SK-N-SH (cell line): ENCODE results near the gene NLN. TPM values are rescaled to one million over a fixed set of nuclear protein-coding genes. Genes with fewer than 3 reads are reported as not detected.

Experiments
- CTCF ChIA-PET: fragments of 300-600, 350-600 bp; formaldehyde crosslinking; extraction: SDS; loops from one replicate; lab custom pipeline; 2021; lab: Yijun Ruan, JAX
- POLR2A ChIA-PET: fragments of 350-600 bp; sonication (Branson Sonifier 250); formaldehyde crosslinking; extraction: SDS; loops from one replicate; lab custom pipeline; 2020; ENCODE audit warnings: antibody characterized with exemption, inconsistent platforms; lab: Yijun Ruan, JAX
- DNase-seq: peaks from one replicate; pipeline ENCODE4 v3.0.0; 2012
- H2AFZ ChIP-seq: fragments of 200-600 bp; sonication (generic); 2 replicates; pipeline ENCODE4 v1.8.1; 2016; ENCODE audit warnings: antibody characterized with exemption, mild to moderate bottlenecking, low read depth
- H3F3A ChIP-seq: fragments of 200-600 bp; sonication (generic); replicated peaks from 2 replicates; pipeline ENCODE3; 2016; ENCODE audit warnings: antibody characterized with exemption, mild to moderate bottlenecking; ENCODE audit not compliant: insufficient read depth
- H3K27ac ChIP-seq, 2 experiments: fragments of 200-500 bp in 1 of 2; fragments of 200-600 bp in 1 of 2; sonication (Bioruptor generic) in 1 of 2; sonication (generic), shearing (Covaris generic) in 1 of 2; 2 replicates each; pipeline versions ENCODE4 v1.5.1 to v1.6.1; 2014 to 2016; ENCODE audit warnings: low read depth in 2 of 2, inconsistent platforms in 1 of 2, low read length in 1 of 2, mild to moderate bottlenecking in 1 of 2, mixed read lengths in 1 of 2
- H3K27me3 ChIP-seq: fragments of 200-600 bp; sonication (generic), shearing (Covaris generic); 2 replicates; pipeline ENCODE4 v1.6.1; 2016; ENCODE audit warnings: mixed run types; ENCODE audit not compliant: insufficient read depth
- H3K36me3 ChIP-seq, 2 experiments: fragments of 200-500 bp in 1 of 2; fragments of 200-600 bp in 1 of 2; sonication (Bioruptor generic) in 1 of 2; sonication (generic) in 1 of 2; replicated peaks in 1 of 2; 2 replicates each; pipeline versions ENCODE3 to v1.5.1; 2014 to 2016; ENCODE audit warnings: low read length in 1 of 2, mild to moderate bottlenecking in 1 of 2; ENCODE audit not compliant: insufficient read depth in 2 of 2, control insufficient read depth in 1 of 2
- H3K4me1 ChIP-seq, 2 experiments: fragments of 200-500 bp in 1 of 2; fragments of 200-600 bp in 1 of 2; sonication (Bioruptor generic) in 1 of 2; sonication (generic), shearing (Covaris generic) in 1 of 2; 2 replicates each; pipeline versions ENCODE4 v1.5.1 to v1.6.1; 2014 to 2016; ENCODE audit warnings: low read depth in 1 of 2, low read length in 1 of 2, mixed run types in 1 of 2; ENCODE audit not compliant: insufficient read depth in 2 of 2, control insufficient read depth in 1 of 2
- H3K4me2 ChIP-seq: fragments of 200-600 bp; sonication (generic), shearing (Covaris generic); 2 replicates; pipeline ENCODE4 v1.6.1; 2017; ENCODE audit warnings: mixed run types
- H3K4me3 ChIP-seq, 2 experiments: fragments of 200-500 bp in 1 of 2; fragments of 200-600 bp in 1 of 2; sonication (Bioruptor generic) in 1 of 2; sonication (generic), shearing (Covaris generic) in 1 of 2; 2 replicates each; pipeline versions ENCODE4 v1.5.1 to v1.8.1; 2014 to 2016; ENCODE audit warnings: low read depth in 2 of 2, inconsistent platforms in 1 of 2, low read length in 1 of 2, mild to moderate bottlenecking in 1 of 2, mixed read lengths in 1 of 2, moderate library complexity in 1 of 2
- H3K79me2 ChIP-seq: fragments of 200-600 bp; sonication (generic); 2 replicates; pipeline ENCODE4 v1.8.1; 2017; ENCODE audit warnings: mild to moderate bottlenecking; ENCODE audit not compliant: insufficient read depth
- H3K9ac ChIP-seq: fragments of 200-600 bp; sonication (generic); 2 replicates; pipeline ENCODE4 v1.6.1; 2017; ENCODE audit warnings: mixed run types
- H3K9me2 ChIP-seq: fragments of 200-600 bp; sonication (generic); 2 replicates; pipeline ENCODE4 v1.6.1; 2017; ENCODE audit warnings: mixed run types
- H3K9me3 ChIP-seq: fragments of 200-600 bp; sonication (generic); 2 replicates; pipeline ENCODE4 v1.6.1; 2017; ENCODE audit warnings: mixed run types, mild to moderate bottlenecking, moderate library complexity
- H4K20me1 ChIP-seq: fragments of 200-600 bp; sonication (generic); 2 replicates; pipeline ENCODE4 v1.6.1; 2017; ENCODE audit warnings: mild to moderate bottlenecking, mixed run types; ENCODE audit not compliant: insufficient read depth
- CHD2 ChIP-seq: fragments of 150-350 bp; IDR thresholded peaks from 2 replicates; pipeline ENCODE4 v1.6.1; 2018; ENCODE audit warnings: low read length; ENCODE audit not compliant: partially characterized antibody
- EP300 ChIP-seq, 2 experiments: IDR thresholded peaks; 2 replicates each; pipeline versions ENCODE4 v1.4.0 to v1.6.1; 2012; ENCODE audit warnings: borderline replicate concordance in 1 of 2, low read depth in 1 of 2, low read length in 1 of 2
- FOXM1 ChIP-seq: IDR thresholded peaks from 2 replicates; pipeline ENCODE4 v1.4.0; 2012; ENCODE audit warnings: low read depth, mild to moderate bottlenecking
- JUND ChIP-seq: IDR thresholded peaks from 2 replicates; pipeline ENCODE4 v1.4.0; 2012
- NFIC ChIP-seq: IDR thresholded peaks from 2 replicates; pipeline ENCODE4 v1.4.0; 2012; ENCODE audit warnings: borderline replicate concordance
- RCOR1 ChIP-seq: fragments of 150-350 bp; IDR thresholded peaks from 2 replicates; pipeline ENCODE4 v1.6.1; 2017; ENCODE audit warnings: antibody characterized with exemption, low read length
- TAF1 ChIP-seq: IDR thresholded peaks from 2 replicates; pipeline ENCODE4 v1.6.1; 2012; ENCODE audit warnings: low read depth, mild to moderate bottlenecking, low read length, moderate library complexity, borderline replicate concordance
- TCF12 ChIP-seq: IDR thresholded peaks from 2 replicates; pipeline ENCODE4 v1.4.0; 2012
- YY1 ChIP-seq: IDR thresholded peaks from 2 replicates; pipeline ENCODE4 v1.4.0; 2012; ENCODE audit warnings: low read depth, mild to moderate bottlenecking
- WGBS: methylation state at CpG from one replicate; pipeline ENCODE4 v1.1.6; 2017; ENCODE audit warnings: low lambda C conversion rate; 5-methylcytosine and 5-hydroxymethylcytosine counted together
- polyA plus RNA-seq, 3 experiments: library from polyadenylated mRNA; depleted of rRNA; stranded (reverse); fragments of >200 nt; gene quantifications; 2 replicates each; pipeline ENCODE4 v1.2.3, GENCODE V29; 2012
- TF ChIP-seq, protein P1 (sequence below): IDR thresholded peaks from 2 replicates; pipeline ENCODE4 v1.4.0; 2012; ENCODE audit warnings: low read depth, borderline replicate concordance
- TF ChIP-seq, protein P2 (sequence below): fragments of 200-600 bp; sonication (generic); IDR thresholded peaks from 2 replicates; pipeline ENCODE4 v1.6.1; 2017; ENCODE audit warnings: antibody characterized with exemption, mild to moderate bottlenecking, moderate library complexity
- TF ChIP-seq, protein P3 (sequence below): IDR thresholded peaks from 2 replicates; pipeline ENCODE4 v1.6.1; 2012; ENCODE audit warnings: mild to moderate bottlenecking, low read depth, low read length, moderate library complexity
- TF ChIP-seq, protein P4 (sequence below): IDR thresholded peaks from 2 replicates; pipeline ENCODE4; 2012

Gene NLN
- polyA plus RNA-seq, 1 of the 3 experiments (the other 2 are of a cell fraction) = 17.1 TPM

DNA sequence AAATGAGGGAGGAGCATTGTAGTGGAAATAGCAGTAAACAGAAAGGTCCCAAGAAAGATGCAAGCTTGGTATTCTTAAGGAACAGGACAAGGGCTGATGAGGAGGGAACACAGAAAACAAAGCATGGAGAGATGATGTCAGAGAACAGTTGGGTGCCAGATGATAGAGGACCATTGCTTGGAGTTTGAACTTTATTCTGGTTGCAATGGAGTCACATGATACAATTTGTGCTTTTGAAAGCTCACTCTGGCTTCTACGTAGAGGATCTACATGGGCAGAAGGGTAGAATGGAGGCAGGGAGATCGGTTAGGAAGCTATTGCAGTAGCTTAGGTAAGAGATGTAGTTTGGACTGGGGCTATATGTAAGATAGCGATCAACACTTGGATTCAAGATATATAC lies 39.9 kb upstream of the NLN start (continued):
- TF ChIP-seq JUND = no peak
- TF ChIP-seq RCOR1 = no peak
- no peak for TF ChIP-seq YY1
- TF ChIP-seq, protein P1, sequence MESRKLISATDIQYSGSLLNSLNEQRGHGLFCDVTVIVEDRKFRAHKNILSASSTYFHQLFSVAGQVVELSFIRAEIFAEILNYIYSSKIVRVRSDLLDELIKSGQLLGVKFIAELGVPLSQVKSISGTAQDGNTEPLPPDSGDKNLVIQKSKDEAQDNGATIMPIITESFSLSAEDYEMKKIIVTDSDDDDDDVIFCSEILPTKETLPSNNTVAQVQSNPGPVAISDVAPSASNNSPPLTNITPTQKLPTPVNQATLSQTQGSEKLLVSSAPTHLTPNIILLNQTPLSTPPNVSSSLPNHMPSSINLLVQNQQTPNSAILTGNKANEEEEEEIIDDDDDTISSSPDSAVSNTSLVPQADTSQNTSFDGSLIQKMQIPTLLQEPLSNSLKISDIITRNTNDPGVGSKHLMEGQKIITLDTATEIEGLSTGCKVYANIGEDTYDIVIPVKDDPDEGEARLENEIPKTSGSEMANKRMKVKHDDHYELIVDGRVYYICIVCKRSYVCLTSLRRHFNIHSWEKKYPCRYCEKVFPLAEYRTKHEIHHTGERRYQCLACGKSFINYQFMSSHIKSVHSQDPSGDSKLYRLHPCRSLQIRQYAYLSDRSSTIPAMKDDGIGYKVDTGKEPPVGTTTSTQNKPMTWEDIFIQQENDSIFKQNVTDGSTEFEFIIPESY = no peak
- TF ChIP-seq, protein P2, sequence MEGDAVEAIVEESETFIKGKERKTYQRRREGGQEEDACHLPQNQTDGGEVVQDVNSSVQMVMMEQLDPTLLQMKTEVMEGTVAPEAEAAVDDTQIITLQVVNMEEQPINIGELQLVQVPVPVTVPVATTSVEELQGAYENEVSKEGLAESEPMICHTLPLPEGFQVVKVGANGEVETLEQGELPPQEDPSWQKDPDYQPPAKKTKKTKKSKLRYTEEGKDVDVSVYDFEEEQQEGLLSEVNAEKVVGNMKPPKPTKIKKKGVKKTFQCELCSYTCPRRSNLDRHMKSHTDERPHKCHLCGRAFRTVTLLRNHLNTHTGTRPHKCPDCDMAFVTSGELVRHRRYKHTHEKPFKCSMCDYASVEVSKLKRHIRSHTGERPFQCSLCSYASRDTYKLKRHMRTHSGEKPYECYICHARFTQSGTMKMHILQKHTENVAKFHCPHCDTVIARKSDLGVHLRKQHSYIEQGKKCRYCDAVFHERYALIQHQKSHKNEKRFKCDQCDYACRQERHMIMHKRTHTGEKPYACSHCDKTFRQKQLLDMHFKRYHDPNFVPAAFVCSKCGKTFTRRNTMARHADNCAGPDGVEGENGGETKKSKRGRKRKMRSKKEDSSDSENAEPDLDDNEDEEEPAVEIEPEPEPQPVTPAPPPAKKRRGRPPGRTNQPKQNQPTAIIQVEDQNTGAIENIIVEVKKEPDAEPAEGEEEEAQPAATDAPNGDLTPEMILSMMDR = no peak

DNA sequence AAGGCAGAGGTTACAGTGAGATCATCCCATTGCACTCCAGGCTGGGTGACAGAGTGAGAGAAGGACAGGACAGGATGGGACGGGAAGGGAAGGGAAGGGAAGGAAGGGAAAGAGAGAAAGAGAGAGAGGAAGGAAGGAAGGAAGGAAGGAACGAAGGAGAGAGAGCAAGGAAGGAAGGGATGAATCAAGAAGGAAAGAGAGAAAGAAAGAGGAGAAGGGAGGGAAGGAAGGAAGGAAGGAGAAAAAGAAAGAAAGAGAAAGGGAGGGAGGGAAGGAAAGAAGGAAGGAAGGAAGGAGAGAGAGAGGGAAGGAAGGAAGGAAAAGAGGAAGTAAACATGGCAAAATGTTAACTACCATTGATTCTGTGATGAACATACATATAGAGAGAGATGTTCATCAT lies 28.9 kb upstream of the NLN start:
- H3K27me3 ChIP-seq = no peaks in the 10 kb centered on the region
- TF ChIP-seq, protein P2 = no peak
- TF ChIP-seq CHD2 (no peak), TAF1 (no peak), FOXM1 (no peak), TCF12 (no peak), NFIC (no peak), EP300 (IDR thresholded peaks at IDR 0.05; ENCODE audit: borderline replicate concordance in 1 of 2, low read depth in 1 of 2, low read length in 1 of 2) (no peak)
- TF ChIP-seq, protein P3, sequence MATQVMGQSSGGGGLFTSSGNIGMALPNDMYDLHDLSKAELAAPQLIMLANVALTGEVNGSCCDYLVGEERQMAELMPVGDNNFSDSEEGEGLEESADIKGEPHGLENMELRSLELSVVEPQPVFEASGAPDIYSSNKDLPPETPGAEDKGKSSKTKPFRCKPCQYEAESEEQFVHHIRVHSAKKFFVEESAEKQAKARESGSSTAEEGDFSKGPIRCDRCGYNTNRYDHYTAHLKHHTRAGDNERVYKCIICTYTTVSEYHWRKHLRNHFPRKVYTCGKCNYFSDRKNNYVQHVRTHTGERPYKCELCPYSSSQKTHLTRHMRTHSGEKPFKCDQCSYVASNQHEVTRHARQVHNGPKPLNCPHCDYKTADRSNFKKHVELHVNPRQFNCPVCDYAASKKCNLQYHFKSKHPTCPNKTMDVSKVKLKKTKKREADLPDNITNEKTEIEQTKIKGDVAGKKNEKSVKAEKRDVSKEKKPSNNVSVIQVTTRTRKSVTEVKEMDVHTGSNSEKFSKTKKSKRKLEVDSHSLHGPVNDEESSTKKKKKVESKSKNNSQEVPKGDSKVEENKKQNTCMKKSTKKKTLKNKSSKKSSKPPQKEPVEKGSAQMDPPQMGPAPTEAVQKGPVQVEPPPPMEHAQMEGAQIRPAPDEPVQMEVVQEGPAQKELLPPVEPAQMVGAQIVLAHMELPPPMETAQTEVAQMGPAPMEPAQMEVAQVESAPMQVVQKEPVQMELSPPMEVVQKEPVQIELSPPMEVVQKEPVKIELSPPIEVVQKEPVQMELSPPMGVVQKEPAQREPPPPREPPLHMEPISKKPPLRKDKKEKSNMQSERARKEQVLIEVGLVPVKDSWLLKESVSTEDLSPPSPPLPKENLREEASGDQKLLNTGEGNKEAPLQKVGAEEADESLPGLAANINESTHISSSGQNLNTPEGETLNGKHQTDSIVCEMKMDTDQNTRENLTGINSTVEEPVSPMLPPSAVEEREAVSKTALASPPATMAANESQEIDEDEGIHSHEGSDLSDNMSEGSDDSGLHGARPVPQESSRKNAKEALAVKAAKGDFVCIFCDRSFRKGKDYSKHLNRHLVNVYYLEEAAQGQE = no peak
- TF ChIP-seq, protein P1 = no peak
- TF ChIP-seq, protein P4, sequence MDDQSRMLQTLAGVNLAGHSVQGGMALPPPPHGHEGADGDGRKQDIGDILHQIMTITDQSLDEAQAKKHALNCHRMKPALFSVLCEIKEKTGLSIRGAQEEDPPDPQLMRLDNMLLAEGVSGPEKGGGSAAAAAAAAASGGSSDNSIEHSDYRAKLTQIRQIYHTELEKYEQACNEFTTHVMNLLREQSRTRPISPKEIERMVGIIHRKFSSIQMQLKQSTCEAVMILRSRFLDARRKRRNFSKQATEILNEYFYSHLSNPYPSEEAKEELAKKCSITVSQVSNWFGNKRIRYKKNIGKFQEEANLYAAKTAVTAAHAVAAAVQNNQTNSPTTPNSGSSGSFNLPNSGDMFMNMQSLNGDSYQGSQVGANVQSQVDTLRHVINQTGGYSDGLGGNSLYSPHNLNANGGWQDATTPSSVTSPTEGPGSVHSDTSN = no peak
- H3K36me3 ChIP-seq = peaks cover 2 to 13% of the 10 kb centered on the region in 2 experiments
- peaks cover 3% of the 10 kb centered on the region for H3F3A ChIP-seq
- no peak overlapping the region for H2AFZ ChIP-seq
- no peak overlapping the region for H3K27ac ChIP-seq
- CTCF ChIA-PET = no interaction called here
- POLR2A ChIA-PET = no interaction called here
- H3K79me2 ChIP-seq = no peaks in the 10 kb centered on the region
- H3K9ac ChIP-seq = no peak overlapping the region
- no peak overlapping the region for H3K4me3 ChIP-seq
- no peaks in the 10 kb centered on the region for H3K9me3 ChIP-seq
- no peak overlapping the region for H3K4me2 ChIP-seq
- WGBS = 83% methylated on average over 2 of the region's 2 CpGs
- no peak for DNase-seq
- no peaks in the 10 kb centered on the region for H4K20me1 ChIP-seq
- H3K9me2 ChIP-seq = no peaks in the 10 kb centered on the region
- H3K4me1 ChIP-seq = peaks cover 0 to 7% of the 10 kb centered on the region in 2 experiments; a peak in 3 of 4 replicates
